ENCODE results near the gene RPL35.

Gene RPL35

DNA sequence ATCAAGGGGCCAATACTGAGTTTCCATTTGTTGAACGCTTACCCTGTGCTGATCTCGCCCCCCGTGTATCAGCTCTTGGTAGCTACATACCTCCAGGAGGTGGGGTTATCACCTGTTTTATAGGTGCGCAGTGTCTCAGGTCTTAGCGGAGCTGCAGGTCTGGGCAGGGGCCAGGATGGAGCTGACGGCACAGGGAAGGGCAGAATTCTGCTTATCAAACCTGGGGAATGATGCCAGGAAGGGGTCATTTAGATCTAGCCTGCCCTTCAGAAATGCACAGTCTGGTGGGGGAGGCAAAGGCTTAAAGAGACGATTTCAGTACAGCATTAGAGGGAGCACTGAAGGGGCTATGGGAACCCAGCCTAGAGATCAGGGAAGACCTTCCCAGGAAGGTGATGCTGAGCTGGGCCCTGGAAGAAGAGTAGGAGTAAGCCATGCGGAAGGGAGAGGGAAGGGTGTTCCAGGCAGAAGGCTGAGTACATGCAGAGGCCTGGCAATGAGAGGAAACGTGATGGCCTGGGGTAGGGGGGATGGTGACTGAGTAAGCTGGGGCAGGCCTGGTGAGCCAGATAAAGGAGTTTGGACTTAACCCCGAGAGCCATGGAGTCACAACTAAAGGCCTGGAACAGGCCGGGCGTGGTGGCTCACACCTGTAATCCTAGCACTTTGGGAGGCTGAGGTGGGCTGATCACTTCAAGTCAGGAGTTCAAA lies 53.4 kb downstream of the RPL35 start:
- no peak overlapping the region for H3K27ac ChIP-seq
- TF ChIP-seq ZFX (IDR thresholded peaks at IDR 0.05) (no peak), CTCF (conservative IDR thresholded peaks at IDR 0.05) (no peak)

Data from C4-2B (cell line).